Panc1 (cell line): Measurements from ENCODE around the gene PSMA3.

Experiments used
- POLR2AphosphoS5 ChIP-seq: IDR thresholded peaks from 2 replicates; pipeline ENCODE4 v1.6.1; 2012; ENCODE audit warnings: mild to moderate bottlenecking, low read depth, low read length, moderate library complexity
- TF ChIP-seq, protein P1 (sequence below): fragments of 450-650 bp; IDR thresholded peaks from 2 replicates; pipeline ENCODE4 v1.5.1; 2017; ENCODE audit warnings: mild to moderate bottlenecking

DNA sequence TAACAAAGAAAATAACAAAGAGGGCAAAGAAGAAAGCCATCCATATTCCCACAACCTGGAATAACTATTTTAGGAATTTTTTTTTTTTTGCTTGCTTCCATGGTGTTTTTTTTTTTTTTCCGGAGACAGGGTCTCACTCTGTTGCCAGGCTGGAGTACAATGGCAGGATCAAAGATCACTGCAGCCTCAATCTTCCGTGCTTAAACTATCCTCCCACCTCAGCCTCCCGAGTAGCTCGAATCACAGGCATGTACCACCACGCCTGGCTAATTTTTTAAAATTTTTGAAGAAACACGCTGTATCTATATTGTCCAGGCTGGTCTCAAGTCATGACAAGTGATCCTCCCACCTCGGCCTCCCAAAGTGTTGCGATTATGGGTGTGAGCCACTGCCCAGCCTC is 33.5 kb downstream of the PSMA3 start:
- TF ChIP-seq, protein P1, sequence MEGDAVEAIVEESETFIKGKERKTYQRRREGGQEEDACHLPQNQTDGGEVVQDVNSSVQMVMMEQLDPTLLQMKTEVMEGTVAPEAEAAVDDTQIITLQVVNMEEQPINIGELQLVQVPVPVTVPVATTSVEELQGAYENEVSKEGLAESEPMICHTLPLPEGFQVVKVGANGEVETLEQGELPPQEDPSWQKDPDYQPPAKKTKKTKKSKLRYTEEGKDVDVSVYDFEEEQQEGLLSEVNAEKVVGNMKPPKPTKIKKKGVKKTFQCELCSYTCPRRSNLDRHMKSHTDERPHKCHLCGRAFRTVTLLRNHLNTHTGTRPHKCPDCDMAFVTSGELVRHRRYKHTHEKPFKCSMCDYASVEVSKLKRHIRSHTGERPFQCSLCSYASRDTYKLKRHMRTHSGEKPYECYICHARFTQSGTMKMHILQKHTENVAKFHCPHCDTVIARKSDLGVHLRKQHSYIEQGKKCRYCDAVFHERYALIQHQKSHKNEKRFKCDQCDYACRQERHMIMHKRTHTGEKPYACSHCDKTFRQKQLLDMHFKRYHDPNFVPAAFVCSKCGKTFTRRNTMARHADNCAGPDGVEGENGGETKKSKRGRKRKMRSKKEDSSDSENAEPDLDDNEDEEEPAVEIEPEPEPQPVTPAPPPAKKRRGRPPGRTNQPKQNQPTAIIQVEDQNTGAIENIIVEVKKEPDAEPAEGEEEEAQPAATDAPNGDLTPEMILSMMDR, result no peak
- no peak for TF ChIP-seq POLR2AphosphoS5
